ENCODE results near the gene SSR4. TPM values are rescaled to one million over a fixed set of nuclear protein-coding genes. Genes with fewer than 3 reads are reported as not detected.

SSR4 gene
- total and polyA plus RNA-seq, 2 of the 8 experiments (the other 6 are each of a cell fraction or from before 2014, with no cell fraction given), result 168 to 642 TPM

GRCh38 chrX:153782871-153783270 lies 11.6 kb upstream of the SSR4 start:
- Histone ChIP-seq H2BK12ac (ENCODE audit: low read depth, low read length) (no peak overlapping the region), H3K79me2 (ENCODE audit: control insufficient read depth in 1 of 2, insufficient read depth in 2 of 2, low read length in 2 of 2) (no peaks in the 10 kb centered on the region), H3K4me3 (ENCODE audit: extremely low read depth in 1 of 4, insufficient read depth in 2 of 4, low read depth in 3 of 4, low read length in 4 of 4) (no peak overlapping the region), H4K8ac (ENCODE audit: extremely low read depth, insufficient read depth, low read length) (no peak overlapping the region), H2AFZ (ENCODE audit: low read length) (no peak overlapping the region), H3K27me3 (replicated peaks in 1 of 4; ENCODE audit: control insufficient read depth in 3 of 4, extremely low read depth in 1 of 4, insufficient read depth in 3 of 4, low read length in 3 of 4) (no peaks in the 10 kb centered on the region), H3K27ac (ENCODE audit: low read depth, low read length) (no peak overlapping the region), H3K36me3 (ENCODE audit: control insufficient read depth in 2 of 4, insufficient read depth in 4 of 4, low read length in 3 of 4) (peaks cover 0 to 5% (median 0%) of the 10 kb centered on the region in 4 experiments; a peak in 2 of 8 replicates), H2BK20ac (ENCODE audit: low read length) (no peak overlapping the region), H3K4me2 (ENCODE audit: insufficient read depth in 1 of 2, low read depth in 2 of 2, low read length in 2 of 2) (no peak overlapping the region), H3K23me2 (ENCODE audit: low read depth, low read length) (no peaks in the 10 kb centered on the region), H4K5ac (ENCODE audit: insufficient read length, low read depth, low read length) (no peak overlapping the region), H2BK120ac (replicated peaks; ENCODE audit: low read depth, low read length) (no peak overlapping the region), H2BK5ac (ENCODE audit: low read depth, low read length) (no peak overlapping the region), H4K20me1 (replicated peaks in 1 of 2; ENCODE audit: control insufficient read depth in 1 of 2, insufficient read depth in 2 of 2, low read length in 2 of 2) (peaks cover 0 to 2% of the 10 kb centered on the region in 2 experiments), H3K23ac (ENCODE audit: insufficient read length) (no peak overlapping the region), H3K4me1 (replicated peaks in 1 of 4; ENCODE audit: control insufficient read depth in 3 of 4, insufficient read depth in 4 of 4, low read length in 3 of 4) (no peaks in the 10 kb centered on the region), H3K4ac (replicated peaks; ENCODE audit: insufficient read length, low read depth, low read length) (no peak overlapping the region), H3K14ac (ENCODE audit: insufficient read length) (no peak overlapping the region), H3K9ac (replicated peaks in 1 of 4; ENCODE audit: extremely low read depth in 1 of 4, low read depth in 3 of 4, low read length in 3 of 4) (no peak overlapping the region), H3K79me1 (ENCODE audit: low read depth, low read length) (no peaks in the 10 kb centered on the region), H2BK15ac (ENCODE audit: low read length) (no peak overlapping the region), H3K9me3 (ENCODE audit: insufficient read depth in 2 of 2, low read depth in 1 of 2, low read length in 1 of 2) (no peaks in the 10 kb centered on the region), H2AK5ac (ENCODE audit: low read depth, low read length) (no peak overlapping the region), H3K18ac (ENCODE audit: extremely low read depth, low read length) (no peak overlapping the region), H4K91ac (replicated peaks; ENCODE audit: insufficient read length, low read length) (no peak overlapping the region), H3K56ac (replicated peaks; ENCODE audit: insufficient read length, low read depth, low read length) (no peak overlapping the region)
- 100% methylated on average over 1 of the region's 14 CpGs; no CpG with 5 or more reads in 1 of the 2 experiments for WGBS, 2 experiments (ENCODE audit: extremely low coverage in 1 of 2, insufficient coverage in 1 of 2, insufficient read length in 1 of 2, insufficient replicate concordance in 2 of 2, low coverage in 1 of 2, low lambda C conversion rate in 2 of 2, missing lambda C conversion rate in 1 of 2)
- ChIA-PET POLR2A (ENCODE audit: partially characterized antibody) (interaction anchor here (1.0 to 1.7 kb wide), 4 partner anchors 9 to 124 kb away, joined by 3 to 10 read pairs (median 4); partner anchors contain the start of genes IDH3G and SSR4), CTCF (ENCODE audit: partially characterized antibody) (interaction anchor here (0.6 to 2.8 kb wide), 7 partner anchors 9 to 109 kb away, joined by 3 to 14 read pairs (median 3); no protein-coding TSS in a partner anchor)
- no peak for DNase-seq (ENCODE audit: low read depth in 1 of 2, low spot score in 2 of 2)
- no peak for FAIRE-seq
- TF ChIP-seq HDAC6 (IDR thresholded peaks at IDR 0.05; ENCODE audit: low read depth, low read length), result no peak
- no peak for TF ChIP-seq PHF8 (conservative IDR thresholded peaks at IDR 0.05; ENCODE audit: low read depth, low read length)
- TF ChIP-seq RNF2 (IDR thresholded peaks at IDR 0.05; ENCODE audit: borderline replicate concordance, low read depth, low read length, missing control alignments, poor library complexity, severe bottlenecking), result no peak
- no peak for TF ChIP-seq RAD21 (IDR thresholded peaks at IDR 0.05 in 1 of 2, conservative IDR thresholded peaks at IDR 0.05 in 1 of 2; ENCODE audit: low read depth in 2 of 2, low read length in 2 of 2)
- no peak for TF ChIP-seq RFX5 (IDR thresholded peaks at IDR 0.05; ENCODE audit: borderline replicate concordance, low read depth, low read length)
- no peak for TF ChIP-seq SP4 (IDR thresholded peaks at IDR 0.05; ENCODE audit: low read length)
- TF ChIP-seq EZH2 (IDR thresholded peaks at IDR 0.05; ENCODE audit: low read depth, low read length, severe bottlenecking), result no peak
- TF ChIP-seq SP1 (IDR thresholded peaks at IDR 0.05; ENCODE audit: low read depth, low read length), result no peak
- no peak for TF ChIP-seq KDM4A (IDR thresholded peaks at IDR 0.05; ENCODE audit: low read depth, low read length, severe bottlenecking)
- TF ChIP-seq SP2 (IDR thresholded peaks at IDR 0.05; ENCODE audit: low read length), result no peak
- TF ChIP-seq CBX8 (IDR thresholded peaks at IDR 0.05; ENCODE audit: borderline replicate concordance, low read depth, low read length), result no peak
- TF ChIP-seq CBX5 (IDR thresholded peaks at IDR 0.05; ENCODE audit: low read depth, low read length), result no peak
- no peak for TF ChIP-seq EGR1 (IDR thresholded peaks at IDR 0.05; ENCODE audit: borderline replicate concordance, low read depth, low read length)
- TF ChIP-seq CEBPB (IDR thresholded peaks at IDR 0.05; ENCODE audit: low read depth, low read length), result no peak

All from H1 (cell line).